OCI-LY3 (cell line): ENCODE results near the gene CIAPIN1.

Experiments used
- H2AFZ ChIP-seq: fragments of 200-600, 300-600 bp; shearing (Covaris generic); 2 replicates; pipeline ENCODE4 v1.6.0; 2014; ENCODE audit warnings: antibody characterized with exemption, low read depth, low read length
- H3K27ac ChIP-seq: fragments of 200-600, 300-600 bp; sonication (generic); 2 replicates; pipeline ENCODE4 v1.5.1; 2014; ENCODE audit warnings: mild to moderate bottlenecking, low read length, moderate library complexity, mixed read lengths
- H3K27me3 ChIP-seq: fragments of 200-600, 300-600 bp; sonication (generic); 2 replicates; pipeline ENCODE4 v1.6.1; 2014; ENCODE audit warnings: low read depth, low read length, mixed read lengths
- H3K36me3 ChIP-seq: fragments of 200-600, 300-600 bp; sonication (generic); replicated peaks from 2 replicates; pipeline ENCODE3; 2014; ENCODE audit warnings: low read depth, low read length, mixed read lengths
- H3K4me1 ChIP-seq: fragments of 300-600, 200-600 bp; sonication (generic); 2 replicates; pipeline ENCODE4 v1.6.1; 2014; ENCODE audit warnings: low read length, mixed read lengths
- H3K4me2 ChIP-seq: fragments of 200-600, 300-600 bp; sonication (generic); 2 replicates; pipeline ENCODE4 v1.6.1; 2014; ENCODE audit warnings: low read length, mixed read lengths
- H3K4me3 ChIP-seq: fragments of 300-600, 200-600 bp; sonication (generic); 2 replicates; pipeline ENCODE4 v1.5.1; 2014; ENCODE audit warnings: antibody characterized with exemption, mild to moderate bottlenecking, low read length, moderate library complexity
- H3K79me2 ChIP-seq: fragments of 300-600, 200-600 bp; shearing (Covaris generic); 2 replicates; pipeline ENCODE4 v1.6.1; 2014; ENCODE audit warnings: mild to moderate bottlenecking, low read length, mixed read lengths
- H3K9ac ChIP-seq: fragments of 300-600, 200-600 bp; shearing (Covaris generic); 2 replicates; pipeline ENCODE4 v1.6.0; 2014; ENCODE audit warnings: mild to moderate bottlenecking, low read length, moderate library complexity
- H3K9me3 ChIP-seq: fragments of 200-600, 300-600 bp; shearing (Covaris generic); 2 replicates; pipeline ENCODE4 v1.6.1; 2014; ENCODE audit warnings: low read length, mixed read lengths; ENCODE audit not compliant: insufficient read depth
- H4K20me1 ChIP-seq: fragments of 200-600, 300-600 bp; sonication (generic); 2 replicates; pipeline ENCODE4 v1.6.1; 2016; ENCODE audit warnings: low read length, mixed read lengths; ENCODE audit not compliant: insufficient read depth
- CTCF ChIP-seq: fragments of 200-600, 300-600 bp; sonication (generic); IDR thresholded peaks from 2 replicates; pipeline ENCODE4 v1.5.1; 2014; ENCODE audit warnings: antibody characterized with exemption, low read length, low read depth
- EZH2phosphoT487 ChIP-seq: fragments of 200-600 bp; shearing (Covaris generic); IDR thresholded peaks from 2 replicates; pipeline ENCODE4 v1.6.1; 2018; ENCODE audit warnings: antibody characterized with exemption, mixed run types, low read depth

Gene CIAPIN1

GRCh38 chr16:57383276-57384247 is 63.6 kb downstream of the CIAPIN1 start:
- Histone ChIP-seq H3K79me2 (0 out of 2 replicates have a peak, but pooled peaks cover 3% of the 10 kb centered on the region), H3K27ac (peak overlapping the region; percentile 89), H2AFZ (peak overlapping the region; percentile 1; the same call in 1 of the 2 replicates), H3K36me3 (no peaks in the 10 kb centered on the region), H3K9me3 (no peaks in the 10 kb centered on the region), H3K4me2 (peak overlapping the region; percentile 61), H3K27me3 (no peaks in the 10 kb centered on the region), H4K20me1 (no peaks in the 10 kb centered on the region), H3K4me3 (peak overlapping the region; percentile 13; the same call in 1 of the 2 replicates), H3K9ac (peak overlapping the region; percentile 61), H3K4me1 (peaks cover 100% of the 10 kb centered on the region)
- TF ChIP-seq CTCF (no peak), EZH2phosphoT487 (no peak)

- peaks cover 100% of the 10 kb centered on the region for H3K4me1 ChIP-seq
- H4K20me1 ChIP-seq, result no peaks in the 10 kb centered on the region
- H3K27me3 ChIP-seq, result no peaks in the 10 kb centered on the region
- no peaks in the 10 kb centered on the region for H3K9me3 ChIP-seq
- no peak overlapping the region for H3K4me2 ChIP-seq
- H2AFZ ChIP-seq, result no peak overlapping the region
- peak overlapping the region; percentile 61; the same call in 1 of the 2 replicates for H3K9ac ChIP-seq
- no peak overlapping the region for H3K4me3 ChIP-seq
- H3K79me2 ChIP-seq, result 0 out of 2 replicates have a peak, but pooled peaks cover 5% of the 10 kb centered on the region
- H3K27ac ChIP-seq, result peak overlapping the region; percentile 89
- TF ChIP-seq CTCF (peak; percentile 39), EZH2phosphoT487 (no peak)
- no peaks in the 10 kb centered on the region for H3K36me3 ChIP-seq
These were observed 64.5 kb downstream of the CIAPIN1 start for GRCh38 chr16:57382535-57383275.

GRCh38 chr16:57381791-57382534 is 65.2 kb downstream of the CIAPIN1 start:
- no peaks in the 10 kb centered on the region for H3K36me3 ChIP-seq
- peaks cover 100% of the 10 kb centered on the region for H3K4me1 ChIP-seq
- TF ChIP-seq EZH2phosphoT487 (no peak), CTCF (no peak)
- H4K20me1 ChIP-seq, result no peaks in the 10 kb centered on the region
- H3K27me3 ChIP-seq, result no peaks in the 10 kb centered on the region
- no peak overlapping the region for H3K4me3 ChIP-seq
- H3K4me2 ChIP-seq, result peak overlapping the region; percentile 48
- peak overlapping the region; percentile 89 for H3K27ac ChIP-seq
- no peak overlapping the region for H2AFZ ChIP-seq
- H3K79me2 ChIP-seq, result 0 out of 2 replicates have a peak, but pooled peaks cover 5% of the 10 kb centered on the region
- H3K9ac ChIP-seq, result peak overlapping the region; percentile 60
- H3K9me3 ChIP-seq, result no peaks in the 10 kb centered on the region
